ENCODE measurements around the gene YTHDF2.

DNA sequence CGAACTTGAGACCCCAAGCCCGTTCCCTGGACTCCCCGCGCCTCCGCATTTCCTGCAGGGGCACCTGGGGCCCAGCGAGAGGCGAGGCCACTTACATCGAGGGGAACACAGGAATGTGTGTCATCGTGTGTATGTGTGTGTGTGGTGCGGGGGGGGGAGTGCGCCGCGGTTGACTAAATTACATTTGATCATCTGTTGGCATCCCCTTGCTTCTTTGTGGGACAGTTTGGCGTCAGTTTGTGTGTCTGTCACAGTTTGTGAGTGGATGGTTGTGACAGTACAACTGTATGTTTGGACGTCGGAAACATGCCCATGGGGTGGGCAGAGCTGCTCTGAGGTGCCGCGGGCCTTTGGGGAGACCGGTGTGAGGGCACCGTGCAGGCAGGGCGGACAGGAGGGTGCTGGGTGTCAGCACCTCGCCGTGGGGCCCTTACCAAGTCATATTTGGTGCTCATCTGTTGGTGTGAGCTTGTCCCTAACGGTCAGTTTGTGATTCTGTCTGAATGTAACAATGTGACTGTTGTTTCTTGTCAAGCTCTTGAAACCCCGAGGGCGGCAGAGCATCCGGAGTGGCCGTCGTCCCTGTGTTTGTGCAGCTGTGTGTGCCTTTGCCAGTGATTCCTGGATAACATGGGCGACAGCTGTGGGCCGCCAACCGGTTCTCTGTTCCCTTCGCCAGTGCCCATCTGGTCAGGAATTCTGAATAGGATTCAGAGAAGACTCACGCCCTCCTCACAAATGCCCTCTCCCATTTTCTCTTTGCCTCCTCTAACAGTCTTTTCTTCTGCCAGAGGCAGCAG lies 76.1 kb downstream of the YTHDF2 start:
- TF ChIP-seq, protein P1, sequence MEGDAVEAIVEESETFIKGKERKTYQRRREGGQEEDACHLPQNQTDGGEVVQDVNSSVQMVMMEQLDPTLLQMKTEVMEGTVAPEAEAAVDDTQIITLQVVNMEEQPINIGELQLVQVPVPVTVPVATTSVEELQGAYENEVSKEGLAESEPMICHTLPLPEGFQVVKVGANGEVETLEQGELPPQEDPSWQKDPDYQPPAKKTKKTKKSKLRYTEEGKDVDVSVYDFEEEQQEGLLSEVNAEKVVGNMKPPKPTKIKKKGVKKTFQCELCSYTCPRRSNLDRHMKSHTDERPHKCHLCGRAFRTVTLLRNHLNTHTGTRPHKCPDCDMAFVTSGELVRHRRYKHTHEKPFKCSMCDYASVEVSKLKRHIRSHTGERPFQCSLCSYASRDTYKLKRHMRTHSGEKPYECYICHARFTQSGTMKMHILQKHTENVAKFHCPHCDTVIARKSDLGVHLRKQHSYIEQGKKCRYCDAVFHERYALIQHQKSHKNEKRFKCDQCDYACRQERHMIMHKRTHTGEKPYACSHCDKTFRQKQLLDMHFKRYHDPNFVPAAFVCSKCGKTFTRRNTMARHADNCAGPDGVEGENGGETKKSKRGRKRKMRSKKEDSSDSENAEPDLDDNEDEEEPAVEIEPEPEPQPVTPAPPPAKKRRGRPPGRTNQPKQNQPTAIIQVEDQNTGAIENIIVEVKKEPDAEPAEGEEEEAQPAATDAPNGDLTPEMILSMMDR (IDR thresholded peaks at IDR 0.05 in 2 of 3, conservative IDR thresholded peaks at IDR 0.05 in 1 of 3; ENCODE audit: borderline replicate concordance in 1 of 3, insufficient read depth in 1 of 3, low read depth in 2 of 3, low read length in 2 of 3): no peak
- TF ChIP-seq RAD21 (IDR thresholded peaks at IDR 0.05; ENCODE audit: low read depth): no peak
- no peak for TF ChIP-seq CBX3 (IDR thresholded peaks at IDR 0.05; ENCODE audit: low read depth)
- no peak for TF ChIP-seq POLR2A (IDR thresholded peaks at IDR 0.05; ENCODE audit: borderline replicate concordance, extremely low read depth, insufficient read depth, insufficient read length)
- TF ChIP-seq EZH2 (IDR thresholded peaks at IDR 0.05): no peak
- TF ChIP-seq SIN3A (IDR thresholded peaks at IDR 0.05; ENCODE audit: low read depth): no peak
- TF ChIP-seq, protein P2, sequence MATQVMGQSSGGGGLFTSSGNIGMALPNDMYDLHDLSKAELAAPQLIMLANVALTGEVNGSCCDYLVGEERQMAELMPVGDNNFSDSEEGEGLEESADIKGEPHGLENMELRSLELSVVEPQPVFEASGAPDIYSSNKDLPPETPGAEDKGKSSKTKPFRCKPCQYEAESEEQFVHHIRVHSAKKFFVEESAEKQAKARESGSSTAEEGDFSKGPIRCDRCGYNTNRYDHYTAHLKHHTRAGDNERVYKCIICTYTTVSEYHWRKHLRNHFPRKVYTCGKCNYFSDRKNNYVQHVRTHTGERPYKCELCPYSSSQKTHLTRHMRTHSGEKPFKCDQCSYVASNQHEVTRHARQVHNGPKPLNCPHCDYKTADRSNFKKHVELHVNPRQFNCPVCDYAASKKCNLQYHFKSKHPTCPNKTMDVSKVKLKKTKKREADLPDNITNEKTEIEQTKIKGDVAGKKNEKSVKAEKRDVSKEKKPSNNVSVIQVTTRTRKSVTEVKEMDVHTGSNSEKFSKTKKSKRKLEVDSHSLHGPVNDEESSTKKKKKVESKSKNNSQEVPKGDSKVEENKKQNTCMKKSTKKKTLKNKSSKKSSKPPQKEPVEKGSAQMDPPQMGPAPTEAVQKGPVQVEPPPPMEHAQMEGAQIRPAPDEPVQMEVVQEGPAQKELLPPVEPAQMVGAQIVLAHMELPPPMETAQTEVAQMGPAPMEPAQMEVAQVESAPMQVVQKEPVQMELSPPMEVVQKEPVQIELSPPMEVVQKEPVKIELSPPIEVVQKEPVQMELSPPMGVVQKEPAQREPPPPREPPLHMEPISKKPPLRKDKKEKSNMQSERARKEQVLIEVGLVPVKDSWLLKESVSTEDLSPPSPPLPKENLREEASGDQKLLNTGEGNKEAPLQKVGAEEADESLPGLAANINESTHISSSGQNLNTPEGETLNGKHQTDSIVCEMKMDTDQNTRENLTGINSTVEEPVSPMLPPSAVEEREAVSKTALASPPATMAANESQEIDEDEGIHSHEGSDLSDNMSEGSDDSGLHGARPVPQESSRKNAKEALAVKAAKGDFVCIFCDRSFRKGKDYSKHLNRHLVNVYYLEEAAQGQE (IDR thresholded peaks at IDR 0.05; ENCODE audit: low read depth): no peak
- TF ChIP-seq, protein P3, sequence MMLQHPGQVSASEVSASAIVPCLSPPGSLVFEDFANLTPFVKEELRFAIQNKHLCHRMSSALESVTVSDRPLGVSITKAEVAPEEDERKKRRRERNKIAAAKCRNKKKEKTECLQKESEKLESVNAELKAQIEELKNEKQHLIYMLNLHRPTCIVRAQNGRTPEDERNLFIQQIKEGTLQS (IDR thresholded peaks at IDR 0.05): no peak
- TF ChIP-seq YY1 (IDR thresholded peaks at IDR 0.05; ENCODE audit: extremely low read depth, insufficient replicate concordance, low read depth, low read length): no peak
- TF ChIP-seq, protein P4, sequence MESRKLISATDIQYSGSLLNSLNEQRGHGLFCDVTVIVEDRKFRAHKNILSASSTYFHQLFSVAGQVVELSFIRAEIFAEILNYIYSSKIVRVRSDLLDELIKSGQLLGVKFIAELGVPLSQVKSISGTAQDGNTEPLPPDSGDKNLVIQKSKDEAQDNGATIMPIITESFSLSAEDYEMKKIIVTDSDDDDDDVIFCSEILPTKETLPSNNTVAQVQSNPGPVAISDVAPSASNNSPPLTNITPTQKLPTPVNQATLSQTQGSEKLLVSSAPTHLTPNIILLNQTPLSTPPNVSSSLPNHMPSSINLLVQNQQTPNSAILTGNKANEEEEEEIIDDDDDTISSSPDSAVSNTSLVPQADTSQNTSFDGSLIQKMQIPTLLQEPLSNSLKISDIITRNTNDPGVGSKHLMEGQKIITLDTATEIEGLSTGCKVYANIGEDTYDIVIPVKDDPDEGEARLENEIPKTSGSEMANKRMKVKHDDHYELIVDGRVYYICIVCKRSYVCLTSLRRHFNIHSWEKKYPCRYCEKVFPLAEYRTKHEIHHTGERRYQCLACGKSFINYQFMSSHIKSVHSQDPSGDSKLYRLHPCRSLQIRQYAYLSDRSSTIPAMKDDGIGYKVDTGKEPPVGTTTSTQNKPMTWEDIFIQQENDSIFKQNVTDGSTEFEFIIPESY (IDR thresholded peaks at IDR 0.05; ENCODE audit: extremely low read depth, insufficient replicate concordance, low read length): no peak
- TF ChIP-seq ZFX (IDR thresholded peaks at IDR 0.05): no peak
- no peak for TF ChIP-seq SP1 (IDR thresholded peaks at IDR 0.05; ENCODE audit: low read depth)
